Measurements from ENCODE around the gene XRCC5.
"Not testable (repeated sequence)": the region's sequence is repeated elsewhere in the genome, so short reads cannot be mapped to it uniquely, and the experiment has no call there.

Gene XRCC5

GRCh38 chr2:216131175-216131926 lies 22.2 kb downstream of the XRCC5 start:
- H3K36me3 ChIP-seq (ENCODE audit: control insufficient read depth, insufficient read depth, low read length) = peaks cover 22% of the 10 kb centered on the region

GRCh38 chr2:216132585-216132984 lies 23.4 kb downstream of the XRCC5 start:
- no peak overlapping the region for H3K27ac ChIP-seq (ENCODE audit: low read depth, low read length)
- peaks cover 27% of the 10 kb centered on the region for H3K36me3 ChIP-seq (ENCODE audit: control insufficient read depth, insufficient read depth, low read length)
- no peaks in the 10 kb centered on the region for H3K27me3 ChIP-seq (ENCODE audit: control insufficient read depth, insufficient read depth, low read length)

More at GRCh38 chr2:216131175-216131926, 22.2 kb downstream of the XRCC5 start:
- Histone ChIP-seq H3K27ac (ENCODE audit: low read depth, low read length) (no peak overlapping the region), H3K9ac (ENCODE audit: low read length) (no peak overlapping the region), H3K4me1 (ENCODE audit: control insufficient read depth, insufficient read depth, low read length) (no peaks in the 10 kb centered on the region), H3K4me3 (ENCODE audit: low read length) (no peak overlapping the region), H3K27me3 (ENCODE audit: control insufficient read depth, insufficient read depth, low read length) (no peaks in the 10 kb centered on the region)

GRCh38 chr2:216133397-216133796 lies 24.2 kb downstream of the XRCC5 start:
- Histone ChIP-seq H3K4me3 (ENCODE audit: low read length) (no peak overlapping the region), H3K36me3 (ENCODE audit: control insufficient read depth, insufficient read depth, low read length) (peaks cover 26% of the 10 kb centered on the region)

More at GRCh38 chr2:216132585-216132984, 23.4 kb downstream of the XRCC5 start:
- no peaks in the 10 kb centered on the region for H3K4me1 ChIP-seq (ENCODE audit: control insufficient read depth, insufficient read depth, low read length)
- H3K9ac ChIP-seq (ENCODE audit: low read length) = no peak overlapping the region
- H3K4me3 ChIP-seq (ENCODE audit: low read length) = no peak overlapping the region

GRCh38 chr2:216134958-216135541 lies 25.9 kb downstream of the XRCC5 start:
- Histone ChIP-seq H3K27ac (ENCODE audit: low read depth, low read length) (no peak overlapping the region), H3K27me3 (ENCODE audit: control insufficient read depth, insufficient read depth, low read length) (no peaks in the 10 kb centered on the region), H3K4me1 (ENCODE audit: control insufficient read depth, insufficient read depth, low read length) (no peaks in the 10 kb centered on the region), H3K4me3 (ENCODE audit: low read length) (no peak overlapping the region), H3K36me3 (ENCODE audit: control insufficient read depth, insufficient read depth, low read length) (peaks cover 31% of the 10 kb centered on the region), H3K9ac (ENCODE audit: low read length) (no peak overlapping the region)

More at GRCh38 chr2:216133397-216133796, 24.2 kb downstream of the XRCC5 start:
- Histone ChIP-seq H3K9ac (ENCODE audit: low read length) (no peak overlapping the region), H3K27ac (ENCODE audit: low read depth, low read length) (no peak overlapping the region), H3K27me3 (ENCODE audit: control insufficient read depth, insufficient read depth, low read length) (no peaks in the 10 kb centered on the region), H3K4me1 (ENCODE audit: control insufficient read depth, insufficient read depth, low read length) (no peaks in the 10 kb centered on the region)

GRCh38 chr2:216139884-216140283 lies 30.7 kb downstream of the XRCC5 start:
- Histone ChIP-seq H3K27ac (ENCODE audit: low read depth, low read length) (no peak overlapping the region), H3K9ac (ENCODE audit: low read length) (no peak overlapping the region), H3K4me3 (ENCODE audit: low read length) (no peak overlapping the region), H3K36me3 (ENCODE audit: control insufficient read depth, insufficient read depth, low read length) (peaks cover 44% of the 10 kb centered on the region), H3K4me1 (ENCODE audit: control insufficient read depth, insufficient read depth, low read length) (no peaks in the 10 kb centered on the region), H3K27me3 (ENCODE audit: control insufficient read depth, insufficient read depth, low read length) (no peaks in the 10 kb centered on the region)

- peaks cover 40% of the 10 kb centered on the region for H3K36me3 ChIP-seq (ENCODE audit: control insufficient read depth, insufficient read depth, low read length)
- not testable (repeated sequence) for H3K27ac ChIP-seq (ENCODE audit: low read depth, low read length); H3K9ac ChIP-seq (ENCODE audit: low read length); H3K4me3 ChIP-seq (ENCODE audit: low read length); H3K4me1 ChIP-seq (ENCODE audit: control insufficient read depth, insufficient read depth, low read length); H3K27me3 ChIP-seq (ENCODE audit: control insufficient read depth, insufficient read depth, low read length)
Observed at GRCh38 chr2:216141516-216141915, 32.4 kb downstream of the XRCC5 start.

GRCh38 chr2:216142540-216142939 lies 33.4 kb downstream of the XRCC5 start:
- peaks cover 43% of the 10 kb centered on the region for H3K36me3 ChIP-seq (ENCODE audit: control insufficient read depth, insufficient read depth, low read length)
- no peaks in the 10 kb centered on the region for H3K4me1 ChIP-seq (ENCODE audit: control insufficient read depth, insufficient read depth, low read length)
- H3K27ac ChIP-seq (ENCODE audit: low read depth, low read length) = no peak overlapping the region
- H3K4me3 ChIP-seq (ENCODE audit: low read length) = no peak overlapping the region
- H3K9ac ChIP-seq (ENCODE audit: low read length) = no peak overlapping the region
- no peaks in the 10 kb centered on the region for H3K27me3 ChIP-seq (ENCODE audit: control insufficient read depth, insufficient read depth, low read length)

- H3K9ac ChIP-seq (ENCODE audit: low read length) = no peak overlapping the region
- H3K27ac ChIP-seq (ENCODE audit: low read depth, low read length) = no peak overlapping the region
- no peak overlapping the region for H3K4me3 ChIP-seq (ENCODE audit: low read length)
- H3K36me3 ChIP-seq (ENCODE audit: control insufficient read depth, insufficient read depth, low read length) = peaks cover 47% of the 10 kb centered on the region
- no peaks in the 10 kb centered on the region for H3K4me1 ChIP-seq (ENCODE audit: control insufficient read depth, insufficient read depth, low read length)
- no peaks in the 10 kb centered on the region for H3K27me3 ChIP-seq (ENCODE audit: control insufficient read depth, insufficient read depth, low read length)
Observed at GRCh38 chr2:216144372-216144771, 35.2 kb downstream of the XRCC5 start.

- Histone ChIP-seq H3K27me3 (ENCODE audit: control insufficient read depth, insufficient read depth, low read length) (no peaks in the 10 kb centered on the region), H3K36me3 (ENCODE audit: control insufficient read depth, insufficient read depth, low read length) (peaks cover 51% of the 10 kb centered on the region), H3K27ac (ENCODE audit: low read depth, low read length) (no peak overlapping the region), H3K9ac (ENCODE audit: low read length) (no peak overlapping the region), H3K4me1 (ENCODE audit: control insufficient read depth, insufficient read depth, low read length) (no peaks in the 10 kb centered on the region), H3K4me3 (ENCODE audit: low read length) (no peak overlapping the region)
Observed at GRCh38 chr2:216144857-216145256, 35.7 kb downstream of the XRCC5 start.

GRCh38 chr2:216146573-216146972 lies 37.4 kb downstream of the XRCC5 start:
- no peak overlapping the region for H3K9ac ChIP-seq (ENCODE audit: low read length)
- H3K27ac ChIP-seq (ENCODE audit: low read depth, low read length) = no peak overlapping the region
- peaks cover 44% of the 10 kb centered on the region for H3K36me3 ChIP-seq (ENCODE audit: control insufficient read depth, insufficient read depth, low read length)
- no peaks in the 10 kb centered on the region for H3K27me3 ChIP-seq (ENCODE audit: control insufficient read depth, insufficient read depth, low read length)
- H3K4me3 ChIP-seq (ENCODE audit: low read length) = no peak overlapping the region
- no peaks in the 10 kb centered on the region for H3K4me1 ChIP-seq (ENCODE audit: control insufficient read depth, insufficient read depth, low read length)

GRCh38 chr2:216147172-216148131 lies 38.3 kb downstream of the XRCC5 start:
- Histone ChIP-seq H3K4me1 (ENCODE audit: control insufficient read depth, insufficient read depth, low read length) (no peaks in the 10 kb centered on the region), H3K27ac (ENCODE audit: low read depth, low read length) (no peak overlapping the region), H3K27me3 (ENCODE audit: control insufficient read depth, insufficient read depth, low read length) (no peaks in the 10 kb centered on the region), H3K9ac (ENCODE audit: low read length) (no peak overlapping the region), H3K36me3 (ENCODE audit: control insufficient read depth, insufficient read depth, low read length) (peaks cover 45% of the 10 kb centered on the region), H3K4me3 (ENCODE audit: low read length) (no peak overlapping the region)

GRCh38 chr2:216148983-216149382 lies 39.8 kb downstream of the XRCC5 start:
- Histone ChIP-seq H3K27me3 (ENCODE audit: control insufficient read depth, insufficient read depth, low read length) (no peaks in the 10 kb centered on the region), H3K4me3 (ENCODE audit: low read length) (no peak overlapping the region), H3K36me3 (ENCODE audit: control insufficient read depth, insufficient read depth, low read length) (peaks cover 38% of the 10 kb centered on the region), H3K27ac (ENCODE audit: low read depth, low read length) (no peak overlapping the region), H3K9ac (ENCODE audit: low read length) (no peak overlapping the region), H3K4me1 (ENCODE audit: control insufficient read depth, insufficient read depth, low read length) (no peaks in the 10 kb centered on the region)

Measured in rectal smooth muscle tissue (tissue), 1 donor.